Measurements from ENCODE around the gene KRTAP10-4.
"Not testable (repeated sequence)": the region's sequence is repeated elsewhere in the genome, so short reads cannot be mapped to it uniquely, and the experiment has no call there.

The KRTAP10-4 gene

GRCh38 chr21:44603109-44603875 lies 29.8 kb downstream of the KRTAP10-4 start:
- no peak for TF ChIP-seq CTCF (IDR thresholded peaks at IDR 0.05; ENCODE audit: low read depth, low read length)
- H3K27ac ChIP-seq = no peak overlapping the region
- DNase-seq = no peak
- H3K27me3 ChIP-seq (ENCODE audit: insufficient read depth, low read depth, severe bottlenecking) = no peaks in the 10 kb centered on the region
- H3K9me3 ChIP-seq (ENCODE audit: severe bottlenecking) = peaks cover 13% of the 10 kb centered on the region
- no peak overlapping the region for H3K4me3 ChIP-seq (ENCODE audit: low read depth, low read length)
- no peaks in the 10 kb centered on the region for H3K36me3 ChIP-seq

GRCh38 chr21:44603911-44604310 lies 30.4 kb downstream of the KRTAP10-4 start:
- Histone ChIP-seq H3K27me3 (ENCODE audit: insufficient read depth, low read depth, severe bottlenecking) (no peaks in the 10 kb centered on the region), H3K36me3 (no peaks in the 10 kb centered on the region), H3K4me3 (ENCODE audit: low read depth, low read length) (no peak overlapping the region), H3K9me3 (ENCODE audit: severe bottlenecking) (peaks cover 10% of the 10 kb centered on the region), H3K27ac (no peak overlapping the region)
- no peak for DNase-seq
- no peak for TF ChIP-seq CTCF (IDR thresholded peaks at IDR 0.05; ENCODE audit: low read depth, low read length)

GRCh38 chr21:44606495-44606894 lies 33.0 kb downstream of the KRTAP10-4 start:
- H3K9me3 ChIP-seq (ENCODE audit: severe bottlenecking) = peaks cover 27% of the 10 kb centered on the region
- H3K4me3 ChIP-seq (ENCODE audit: low read depth, low read length) = no peak overlapping the region
- no peak for DNase-seq
- no peak for TF ChIP-seq CTCF (IDR thresholded peaks at IDR 0.05; ENCODE audit: low read depth, low read length)
- H3K36me3 ChIP-seq = no peaks in the 10 kb centered on the region
- no peak overlapping the region for H3K27ac ChIP-seq
- H3K27me3 ChIP-seq (ENCODE audit: insufficient read depth, low read depth, severe bottlenecking) = no peaks in the 10 kb centered on the region

- Histone ChIP-seq H3K27me3 (ENCODE audit: insufficient read depth, low read depth, severe bottlenecking) (no peaks in the 10 kb centered on the region), H3K9me3 (ENCODE audit: severe bottlenecking) (peaks cover 27% of the 10 kb centered on the region), H3K36me3 (no peaks in the 10 kb centered on the region), H3K4me3 (ENCODE audit: low read depth, low read length) (no peak overlapping the region), H3K27ac (no peak overlapping the region)
- TF ChIP-seq CTCF (IDR thresholded peaks at IDR 0.05; ENCODE audit: low read depth, low read length) = no peak
- no peak for DNase-seq
Measured at GRCh38 chr21:44609193-44609592, 35.7 kb downstream of the KRTAP10-4 start.

GRCh38 chr21:44610157-44610843 lies 36.8 kb downstream of the KRTAP10-4 start:
- DNase-seq; H3K27ac ChIP-seq; H3K36me3 ChIP-seq; H3K4me3 ChIP-seq (ENCODE audit: low read depth, low read length); H3K27me3 ChIP-seq (ENCODE audit: insufficient read depth, low read depth, severe bottlenecking): not testable (repeated sequence)
- H3K9me3 ChIP-seq (ENCODE audit: severe bottlenecking) = peaks cover 21% of the 10 kb centered on the region

GRCh38 chr21:44611551-44611950 lies 38.0 kb downstream of the KRTAP10-4 start:
- H3K27ac ChIP-seq = no peak overlapping the region
- TF ChIP-seq CTCF (IDR thresholded peaks at IDR 0.05; ENCODE audit: low read depth, low read length) = no peak

More at GRCh38 chr21:44611551-44611950, 38.0 kb downstream of the KRTAP10-4 start:
- Histone ChIP-seq H3K27me3 (ENCODE audit: insufficient read depth, low read depth, severe bottlenecking) (no peaks in the 10 kb centered on the region), H3K9me3 (ENCODE audit: severe bottlenecking) (peaks cover 21% of the 10 kb centered on the region), H3K36me3 (no peaks in the 10 kb centered on the region), H3K4me3 (ENCODE audit: low read depth, low read length) (no peak overlapping the region)
- DNase-seq = no peak
